ENCODE measurements around the gene RAD51B. TPM values are rescaled to one million over a fixed set of nuclear protein-coding genes. Genes with fewer than 3 reads are reported as not detected.
A peak's percentile ranks its signal among the peaks of the same experiment; 100 is the strongest.

Gene RAD51B
- total and polyA plus RNA-seq, 4 donors, result 2.5 to 95.0 (median 9.6) TPM

DNA sequence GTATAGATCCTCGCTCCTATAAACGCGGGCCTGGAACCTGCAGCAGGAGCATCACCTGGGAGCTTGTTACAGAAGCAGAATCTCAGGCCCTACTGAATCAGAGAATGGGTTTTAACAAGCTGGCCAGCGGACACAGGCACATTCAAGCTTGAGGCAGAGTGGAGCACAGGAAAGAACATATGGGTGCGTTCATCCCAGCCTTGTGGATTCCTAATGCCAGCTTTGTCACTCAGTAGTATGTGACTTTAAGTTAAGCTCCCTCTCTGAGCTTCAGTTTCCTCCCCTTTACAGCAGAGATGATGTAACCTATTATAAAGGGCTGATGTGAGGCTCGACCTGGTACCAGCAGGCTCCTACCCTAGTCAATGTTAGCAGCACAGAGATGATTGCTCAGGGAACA is 768.4 kb downstream of the RAD51B start:
- DNase-seq (no peak), ATAC-seq (ENCODE audit: insufficient read depth, low FRiP score) (no peak)
- H3K9me3 ChIP-seq (ENCODE audit: control insufficient read depth in 4 of 4, insufficient read depth in 3 of 4, low read length in 3 of 4), result no peaks in the 10 kb centered on the region
- H3K27me3 ChIP-seq (ENCODE audit: control insufficient read depth in 3 of 3, insufficient read depth in 3 of 3, low read length in 2 of 3), result no peaks in the 10 kb centered on the region
- peaks cover 0 to 50% (median 14%) of the 10 kb centered on the region in 5 donors for H3K4me1 ChIP-seq (ENCODE audit: control insufficient read depth in 5 of 5, insufficient read depth in 5 of 5, low read length in 5 of 5)
- H3K27ac ChIP-seq (ENCODE audit: low read depth in 1 of 2, low read length in 1 of 2), result peak overlapping the region in 1 of 2 donors; percentile 75
- no peak overlapping the region for H3K9ac ChIP-seq (ENCODE audit: insufficient read depth in 1 of 2, low read length in 2 of 2)
- TF ChIP-seq, protein P1, sequence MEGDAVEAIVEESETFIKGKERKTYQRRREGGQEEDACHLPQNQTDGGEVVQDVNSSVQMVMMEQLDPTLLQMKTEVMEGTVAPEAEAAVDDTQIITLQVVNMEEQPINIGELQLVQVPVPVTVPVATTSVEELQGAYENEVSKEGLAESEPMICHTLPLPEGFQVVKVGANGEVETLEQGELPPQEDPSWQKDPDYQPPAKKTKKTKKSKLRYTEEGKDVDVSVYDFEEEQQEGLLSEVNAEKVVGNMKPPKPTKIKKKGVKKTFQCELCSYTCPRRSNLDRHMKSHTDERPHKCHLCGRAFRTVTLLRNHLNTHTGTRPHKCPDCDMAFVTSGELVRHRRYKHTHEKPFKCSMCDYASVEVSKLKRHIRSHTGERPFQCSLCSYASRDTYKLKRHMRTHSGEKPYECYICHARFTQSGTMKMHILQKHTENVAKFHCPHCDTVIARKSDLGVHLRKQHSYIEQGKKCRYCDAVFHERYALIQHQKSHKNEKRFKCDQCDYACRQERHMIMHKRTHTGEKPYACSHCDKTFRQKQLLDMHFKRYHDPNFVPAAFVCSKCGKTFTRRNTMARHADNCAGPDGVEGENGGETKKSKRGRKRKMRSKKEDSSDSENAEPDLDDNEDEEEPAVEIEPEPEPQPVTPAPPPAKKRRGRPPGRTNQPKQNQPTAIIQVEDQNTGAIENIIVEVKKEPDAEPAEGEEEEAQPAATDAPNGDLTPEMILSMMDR (IDR thresholded peaks at IDR 0.05; ENCODE audit: control extremely low read depth, extremely low read depth), result no peak
- 91 to 93% methylated on average over 6 of the region's 6 CpGs for WGBS, 2 donors
- no peaks in the 10 kb centered on the region for H3K36me3 ChIP-seq (ENCODE audit: control insufficient read depth in 4 of 4, insufficient read depth in 4 of 4, low read length in 4 of 4)
- H3K4me3 ChIP-seq, result no peak overlapping the region

DNA sequence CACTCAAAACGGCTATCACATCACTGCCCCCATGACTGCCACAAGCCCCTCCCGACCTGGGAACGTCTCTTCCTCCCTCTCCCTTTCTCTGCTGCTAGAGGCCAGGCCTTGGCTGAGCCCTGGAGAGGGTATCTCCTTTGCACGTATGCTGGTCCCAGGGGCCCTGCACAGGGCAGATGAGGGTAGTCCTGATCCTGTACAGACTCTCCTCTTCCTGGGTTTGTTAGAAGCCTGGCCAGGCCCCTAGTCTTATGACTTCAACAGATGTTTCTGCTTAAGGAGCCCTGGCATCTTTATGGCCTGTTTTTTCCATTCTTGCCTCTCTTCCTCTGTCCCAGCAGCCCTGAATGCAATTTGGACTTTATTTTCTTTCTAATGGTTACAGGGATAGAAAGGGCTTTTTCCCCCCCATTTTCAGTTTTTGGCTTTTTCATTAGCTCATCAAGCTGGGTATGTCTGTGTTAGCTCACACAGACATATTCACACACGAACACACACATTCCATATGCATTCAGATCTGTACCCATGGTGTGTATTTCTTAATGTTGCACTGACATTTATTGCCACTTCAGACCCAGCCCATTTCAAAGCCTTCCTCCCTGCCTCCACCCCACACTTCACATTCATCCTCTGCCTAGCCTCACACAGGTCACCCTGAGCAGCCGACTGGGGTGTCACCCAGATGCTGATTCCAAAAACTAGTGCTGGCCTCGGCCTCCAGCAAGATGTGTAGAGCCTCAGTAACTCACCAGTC is 770.0 kb downstream of the RAD51B start:
- H3K4me3 ChIP-seq, result no peak overlapping the region
- H3K27me3 ChIP-seq (ENCODE audit: control insufficient read depth in 3 of 3, insufficient read depth in 3 of 3, low read length in 2 of 3), result no peaks in the 10 kb centered on the region
- TF ChIP-seq, protein P1 (IDR thresholded peaks at IDR 0.05; ENCODE audit: control extremely low read depth, extremely low read depth), result no peak
- H3K4me1 ChIP-seq (ENCODE audit: control insufficient read depth in 5 of 5, insufficient read depth in 5 of 5, low read length in 5 of 5), result peaks cover 0 to 64% (median 16%) of the 10 kb centered on the region in 5 donors
- H3K36me3 ChIP-seq (ENCODE audit: control insufficient read depth in 4 of 4, insufficient read depth in 4 of 4, low read length in 4 of 4), result no peaks in the 10 kb centered on the region
- peak; percentile 68 to 95 (median 91) for DNase-seq
- H3K27ac ChIP-seq (ENCODE audit: low read depth in 1 of 2, low read length in 1 of 2), result peak overlapping the region in 1 of 2 donors; percentile 37
- peak overlapping the region in 1 of 2 donors; percentile 3 for H3K9ac ChIP-seq (ENCODE audit: insufficient read depth in 1 of 2, low read length in 2 of 2)
- H3K9me3 ChIP-seq (ENCODE audit: control insufficient read depth in 4 of 4, insufficient read depth in 3 of 4, low read length in 3 of 4), result no peaks in the 10 kb centered on the region
- no peak for ATAC-seq (ENCODE audit: insufficient read depth, low FRiP score)
- 65 to 73% methylated on average over 7 of the region's 7 CpGs for WGBS, 2 donors

DNA sequence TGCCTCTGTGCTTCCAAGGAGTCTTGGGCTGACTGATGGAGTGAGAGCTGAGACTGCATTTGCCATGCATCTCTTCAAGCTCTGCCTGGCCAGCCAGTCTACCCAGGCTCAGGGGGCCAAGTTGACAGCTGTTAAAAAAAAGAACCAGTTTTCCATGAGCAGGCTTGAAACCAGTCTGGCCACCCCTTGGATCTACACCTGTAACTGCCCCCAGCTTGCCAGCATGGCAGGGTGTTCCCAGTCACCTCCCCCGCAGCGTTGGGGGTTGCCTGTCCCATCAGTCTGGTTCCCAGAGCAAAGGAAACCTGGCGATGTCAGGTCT is 770.6 kb downstream of the RAD51B start:
- TF ChIP-seq, protein P1 (IDR thresholded peaks at IDR 0.05; ENCODE audit: control extremely low read depth, extremely low read depth), result no peak
- no peaks in the 10 kb centered on the region for H3K36me3 ChIP-seq (ENCODE audit: control insufficient read depth in 4 of 4, insufficient read depth in 4 of 4, low read length in 4 of 4)
- peak overlapping the region in 1 of 2 donors; percentile 3 for H3K9ac ChIP-seq (ENCODE audit: insufficient read depth in 1 of 2, low read length in 2 of 2)
- H3K27ac ChIP-seq (ENCODE audit: low read depth in 1 of 2, low read length in 1 of 2), result peak overlapping the region in 1 of 2 donors; percentile 37
- DNase-seq (peak in 1 of 3 donors; percentile 54), ATAC-seq (ENCODE audit: insufficient read depth, low FRiP score) (no peak)
- no peaks in the 10 kb centered on the region for H3K9me3 ChIP-seq (ENCODE audit: control insufficient read depth in 4 of 4, insufficient read depth in 3 of 4, low read length in 3 of 4)
- H3K27me3 ChIP-seq (ENCODE audit: control insufficient read depth in 3 of 3, insufficient read depth in 3 of 3, low read length in 2 of 3), result no peaks in the 10 kb centered on the region
- WGBS, 2 donors, result 90 to 96% methylated on average over 3 of the region's 3 CpGs
- H3K4me3 ChIP-seq, result no peak overlapping the region
- H3K4me1 ChIP-seq (ENCODE audit: control insufficient read depth in 5 of 5, insufficient read depth in 5 of 5, low read length in 5 of 5), result peaks cover 0 to 62% (median 16%) of the 10 kb centered on the region in 5 donors
